T-helper 2 cell treated with Interferon-gamma antibody and Interleukin-4, amounts not matched to agents 100 ng/mL and 5 ng/mL, for 36 hours (primary cell): ENCODE measurements around the gene GULP1. TPM values are rescaled to one million over a fixed set of nuclear protein-coding genes. Genes with fewer than 3 reads are reported as not detected.
"Not testable (repeated sequence)": the region's sequence is repeated elsewhere in the genome, so short reads cannot be mapped to it uniquely, and the experiment has no call there.

ENCODE experiments used
- intact Hi-C: fragments of 100-400 bp; cut with micrococcal nuclease; formaldehyde crosslinking; loops from one replicate; pipeline ENCODE4 v1.15.1; 2023
- total RNA-seq: library from RNA; stranded (reverse); gene quantifications from 2 replicates; pipeline ENCODE4 v1.2.3, GENCODE V29; 2022

The GULP1 gene
- total RNA-seq: not detected in 2 replicates

GRCh38 chr2:188291617-188292347, at the start of gene GULP1:
GULP1 (plus strand) TSS chr2:188291874; CDS start chr2:188477703, 185,829 bp downstream.
- intact Hi-C loops: no loop called here

GRCh38 chr2:188243381-188243780, 48.3 kb upstream of the GULP1 start:
- intact Hi-C loops: no loop called here

GRCh38 chr2:188244383-188244782, 47.3 kb upstream of the GULP1 start:
- intact Hi-C loops: no loop called here

GRCh38 chr2:188245230-188245629, 46.4 kb upstream of the GULP1 start:
- intact Hi-C loops: no loop called here

GRCh38 chr2:188248513-188248912, 43.2 kb upstream of the GULP1 start:
- intact Hi-C loops: no loop called here

GRCh38 chr2:188251034-188251433, 40.6 kb upstream of the GULP1 start:
- intact Hi-C loops: no loop called here

- intact Hi-C loops: no loop called here
Measured at GRCh38 chr2:188256420-188256819, 35.3 kb upstream of the GULP1 start.

- intact Hi-C loops: no loop called here
Measured at GRCh38 chr2:188265315-188265714, 26.4 kb upstream of the GULP1 start.

- intact Hi-C loops: no loop called here
Measured at GRCh38 chr2:188267776-188268175, 23.9 kb upstream of the GULP1 start.

- intact Hi-C loops: no loop called here
Measured at GRCh38 chr2:188269004-188269403, 22.7 kb upstream of the GULP1 start.

GRCh38 chr2:188272121-188272520, 19.6 kb upstream of the GULP1 start:
- intact Hi-C loops: no loop called here

- intact Hi-C loops: no loop called here
Measured at GRCh38 chr2:188274274-188274673, 17.4 kb upstream of the GULP1 start.

GRCh38 chr2:188276255-188276654, 15.4 kb upstream of the GULP1 start:
- intact Hi-C loops: no loop called here

- intact Hi-C loops: no loop called here
Measured at GRCh38 chr2:188277786-188278185, 13.9 kb upstream of the GULP1 start.

- intact Hi-C loops: no loop called here
Measured at GRCh38 chr2:188278388-188279092, 13.1 kb upstream of the GULP1 start.

- intact Hi-C loops: no loop called here
Measured at GRCh38 chr2:188279093-188279445, 12.6 kb upstream of the GULP1 start.

- intact Hi-C loops: no loop called here
Measured at GRCh38 chr2:188280811-188281222, 10.9 kb upstream of the GULP1 start.

- intact Hi-C loops: no loop called here
Measured at GRCh38 chr2:188282907-188283306, 8.8 kb upstream of the GULP1 start.

- intact Hi-C loops: not testable (repeated sequence)
Measured at GRCh38 chr2:188284251-188284650, 7.4 kb upstream of the GULP1 start.

GRCh38 chr2:188285049-188285448, 6.6 kb upstream of the GULP1 start:
- intact Hi-C loops: no loop called here

GRCh38 chr2:188285774-188286173, 5.9 kb upstream of the GULP1 start:
- intact Hi-C loops: no loop called here

GRCh38 chr2:188291142-188291616, 495 bp upstream of the GULP1 start:
- intact Hi-C loops: no loop called here
